ENCODE results near the gene OXTR.

DNA sequence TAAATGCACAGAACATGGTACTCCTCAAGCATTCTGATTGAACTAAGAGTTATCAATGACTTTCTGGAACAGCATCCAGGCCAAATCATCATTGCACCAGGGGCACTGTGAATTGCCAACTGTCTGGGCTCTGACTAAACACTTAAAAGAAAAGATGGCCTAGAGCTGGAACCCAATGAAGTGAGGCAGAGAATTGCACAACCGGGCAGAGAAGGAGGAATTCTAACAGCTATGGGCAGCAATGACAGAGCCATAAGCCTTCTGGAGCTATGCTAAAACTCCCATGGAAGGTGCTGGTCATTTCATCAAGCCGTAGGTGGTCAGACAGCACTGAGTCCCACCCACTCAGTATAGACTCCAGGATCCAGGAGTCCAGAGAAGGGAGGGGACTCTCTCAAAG lies 48.1 kb upstream of the OXTR start:
- no peak for TF ChIP-seq EZH2phosphoT487 (IDR thresholded peaks at IDR 0.05; ENCODE audit: low read depth, severe bottlenecking, unreplicated experiment)
- TF ChIP-seq, protein P1, sequence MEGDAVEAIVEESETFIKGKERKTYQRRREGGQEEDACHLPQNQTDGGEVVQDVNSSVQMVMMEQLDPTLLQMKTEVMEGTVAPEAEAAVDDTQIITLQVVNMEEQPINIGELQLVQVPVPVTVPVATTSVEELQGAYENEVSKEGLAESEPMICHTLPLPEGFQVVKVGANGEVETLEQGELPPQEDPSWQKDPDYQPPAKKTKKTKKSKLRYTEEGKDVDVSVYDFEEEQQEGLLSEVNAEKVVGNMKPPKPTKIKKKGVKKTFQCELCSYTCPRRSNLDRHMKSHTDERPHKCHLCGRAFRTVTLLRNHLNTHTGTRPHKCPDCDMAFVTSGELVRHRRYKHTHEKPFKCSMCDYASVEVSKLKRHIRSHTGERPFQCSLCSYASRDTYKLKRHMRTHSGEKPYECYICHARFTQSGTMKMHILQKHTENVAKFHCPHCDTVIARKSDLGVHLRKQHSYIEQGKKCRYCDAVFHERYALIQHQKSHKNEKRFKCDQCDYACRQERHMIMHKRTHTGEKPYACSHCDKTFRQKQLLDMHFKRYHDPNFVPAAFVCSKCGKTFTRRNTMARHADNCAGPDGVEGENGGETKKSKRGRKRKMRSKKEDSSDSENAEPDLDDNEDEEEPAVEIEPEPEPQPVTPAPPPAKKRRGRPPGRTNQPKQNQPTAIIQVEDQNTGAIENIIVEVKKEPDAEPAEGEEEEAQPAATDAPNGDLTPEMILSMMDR (IDR thresholded peaks at IDR 0.05; ENCODE audit: poor library complexity), result no peak
- TF ChIP-seq EZH2 (IDR thresholded peaks at IDR 0.05; ENCODE audit: borderline replicate concordance), result no peak

All from hepatocyte (in vitro differentiated cells).